ENCODE measurements around the gene SEPTIN8. TPM values are rescaled to one million over a fixed set of nuclear protein-coding genes. Genes with fewer than 3 reads are reported as not detected.

Gene SEPTIN8
- polyA plus RNA-seq, 2 of the 4 experiments (the other 2 are of a cell fraction) = 20.8 to 29.2 TPM

DNA sequence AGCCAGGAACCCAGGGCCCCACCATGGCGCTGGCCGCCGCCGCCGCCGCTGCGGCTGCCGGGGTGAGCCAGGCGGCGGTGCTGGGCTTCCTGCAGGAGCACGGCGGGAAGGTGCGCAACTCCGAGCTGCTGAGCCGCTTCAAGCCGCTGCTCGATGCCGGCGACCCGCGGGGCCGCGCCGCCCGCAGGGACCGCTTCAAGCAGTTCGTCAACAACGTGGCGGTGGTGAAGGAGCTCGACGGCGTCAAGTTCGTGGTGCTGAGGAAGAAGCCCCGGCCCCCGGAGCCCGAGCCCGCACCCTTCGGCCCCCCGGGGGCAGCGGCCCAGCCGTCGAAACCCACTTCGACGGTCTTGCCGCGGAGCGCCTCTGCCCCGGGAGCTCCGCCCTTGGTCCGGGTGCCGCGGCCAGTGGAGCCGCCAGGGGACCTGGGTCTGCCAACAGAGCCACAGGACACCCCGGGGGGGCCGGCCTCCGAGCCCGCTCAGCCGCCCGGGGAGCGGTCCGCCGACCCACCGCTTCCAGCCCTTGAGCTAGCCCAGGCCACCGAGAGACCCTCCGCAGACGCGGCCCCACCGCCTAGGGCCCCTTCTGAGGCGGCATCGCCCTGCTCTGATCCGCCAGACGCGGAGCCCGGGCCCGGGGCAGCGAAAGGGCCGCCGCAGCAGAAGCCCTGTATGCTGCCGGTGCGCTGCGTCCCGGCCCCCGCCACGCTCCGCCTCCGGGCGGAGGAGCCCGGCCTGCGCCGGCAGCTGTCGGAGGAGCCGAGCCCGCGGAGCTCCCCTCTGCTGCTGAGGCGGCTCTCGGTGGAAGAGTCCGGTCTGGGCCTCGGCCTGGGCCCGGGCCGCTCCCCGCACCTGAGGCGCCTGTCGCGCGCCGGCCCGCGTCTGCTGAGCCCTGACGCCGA, 36.8 kb upstream of the SEPTIN8 start:
- peak; percentile 84 to 85 for ATAC-seq
- 66% methylated on average over 20 of the region's 110 CpGs for WGBS (ENCODE audit: missing lambda C conversion rate)
- ChIA-PET POLR2A (no interaction called here), CTCF (interaction anchor here (0.7 to 1.6 kb wide), 11 partner anchors 8 to 287 kb away, joined by 3 to 6 read pairs (median 4); partner anchors contain the start of genes CCNI2 and SHROOM1)
- peak overlapping the region; percentile 98 for H3K4me2 ChIP-seq
- FAIRE-seq = no peak
- H3K9me3 ChIP-seq = no peaks in the 10 kb centered on the region
- H3K4me1 ChIP-seq = no peaks in the 10 kb centered on the region
- peak; percentile 34 to 62 for DNase-seq (ENCODE audit: low read depth in 1 of 2, low spot score in 1 of 2)
- peak overlapping the region; percentile 38 to 79; a peak in 5 of 6 replicates for H3K27ac ChIP-seq
- H3K4me3 ChIP-seq = peak overlapping the region; percentile 70
- TF ChIP-seq HOXB5 (CRISPR knock-in tag; IDR thresholded peaks at IDR 0.05) = no peak
- TF ChIP-seq SMC3 (IDR thresholded peaks at IDR 0.05) = no peak
- TF ChIP-seq, protein P1, sequence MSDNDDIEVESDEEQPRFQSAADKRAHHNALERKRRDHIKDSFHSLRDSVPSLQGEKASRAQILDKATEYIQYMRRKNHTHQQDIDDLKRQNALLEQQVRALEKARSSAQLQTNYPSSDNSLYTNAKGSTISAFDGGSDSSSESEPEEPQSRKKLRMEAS (IDR thresholded peaks at IDR 0.05) = peak; percentile 41; the same call in 1 of the 2 replicates
- TF ChIP-seq EHMT2 (IDR thresholded peaks at IDR 0.05; ENCODE audit: low read depth) = no peak
- TF ChIP-seq, protein P2, sequence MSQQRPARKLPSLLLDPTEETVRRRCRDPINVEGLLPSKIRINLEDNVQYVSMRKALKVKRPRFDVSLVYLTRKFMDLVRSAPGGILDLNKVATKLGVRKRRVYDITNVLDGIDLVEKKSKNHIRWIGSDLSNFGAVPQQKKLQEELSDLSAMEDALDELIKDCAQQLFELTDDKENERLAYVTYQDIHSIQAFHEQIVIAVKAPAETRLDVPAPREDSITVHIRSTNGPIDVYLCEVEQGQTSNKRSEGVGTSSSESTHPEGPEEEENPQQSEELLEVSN (IDR thresholded peaks at IDR 0.05; ENCODE audit: borderline replicate concordance, low read depth) = peak; percentile 64; the same call in 1 of the 2 replicates
- TF ChIP-seq JUN (IDR thresholded peaks at IDR 0.05) = no peak
- no peak for TF ChIP-seq RFX5 (IDR thresholded peaks at IDR 0.05)
- TF ChIP-seq POLR2A (IDR thresholded peaks at IDR 0.05; ENCODE audit: low read length) = no peak

DNA sequence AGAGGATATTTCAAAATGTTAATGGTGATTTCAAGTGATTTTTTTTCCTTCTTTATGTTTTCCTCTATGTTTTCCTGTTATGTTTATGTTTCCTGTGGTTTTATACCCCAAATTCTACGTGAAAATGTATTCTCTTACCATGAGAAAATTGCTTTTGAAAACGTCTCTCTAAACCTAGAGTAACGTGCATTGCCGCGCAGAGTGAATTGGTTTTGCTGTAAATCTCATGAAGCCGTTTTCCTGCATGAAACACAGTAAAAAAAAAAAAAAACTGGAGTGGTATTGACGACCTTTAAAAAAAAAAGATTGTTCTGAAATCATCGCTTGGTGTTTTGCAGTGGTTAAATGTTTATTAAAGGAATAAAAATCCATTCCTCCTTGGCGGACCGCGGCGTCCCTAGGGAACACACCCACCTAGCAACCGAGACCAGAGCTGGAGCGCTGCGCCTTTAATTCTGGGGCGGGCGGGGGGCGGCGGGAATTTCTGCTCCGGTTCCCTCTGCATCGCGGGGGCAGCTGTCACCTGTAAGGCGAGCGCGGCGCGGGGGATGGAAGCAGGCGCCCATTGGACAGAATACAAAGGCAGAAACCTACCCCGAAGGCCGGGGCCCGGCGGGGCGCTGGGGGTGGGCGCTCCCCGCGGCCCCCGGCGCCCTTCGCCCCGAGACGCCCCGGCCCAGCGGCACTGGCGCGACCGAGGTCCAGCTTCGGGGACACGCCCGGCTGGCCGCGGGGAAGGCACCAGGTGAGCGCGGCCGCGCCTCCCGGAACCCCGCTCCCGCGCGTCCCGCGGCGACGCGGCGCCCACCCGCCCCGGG, 36.0 kb upstream of the SEPTIN8 start, which contains the start of gene SOWAHA:
Gene SOWAHA, plus strand, starts transcription at position 522 of the 818 bp plus-strand sequence. CDS start 320 bp downstream, outside the sequence.
- DNase-seq (ENCODE audit: low read depth in 1 of 2, low spot score in 1 of 2) = peak in 1 of 2 experiments; percentile 41
- ChIA-PET POLR2A (interaction anchor here (0.6 kb wide), 1 partner anchor 26 kb away, joined by 3 read pairs; no protein-coding TSS in a partner anchor), CTCF (interaction anchor here (0.6 to 1.4 kb wide), 9 partner anchors 9 to 73 kb away, joined by 3 to 4 read pairs (median 3); partner anchors contain the start of gene SHROOM1)
- no peak for FAIRE-seq
- 11% methylated on average over 24 of the region's 68 CpGs for WGBS (ENCODE audit: missing lambda C conversion rate)
- no peaks in the 10 kb centered on the region for H3K4me1 ChIP-seq
- peak within 1 kb of the TSS; percentile 38 to 79; a peak in 5 of 6 replicates for H3K27ac ChIP-seq
- no peaks in the 10 kb centered on the region for H3K9me3 ChIP-seq
- H3K4me3 ChIP-seq = peak within 1 kb of the TSS; percentile 70
- ATAC-seq = peak in 1 of 2 experiments; percentile 35; a peak in 4 of 6 replicates
- TF ChIP-seq SMC3 (IDR thresholded peaks at IDR 0.05) = no peak
- TF ChIP-seq KDM5A (IDR thresholded peaks at IDR 0.05) = no peak
- no peak for TF ChIP-seq ZSCAN20 (CRISPR knock-in tag; IDR thresholded peaks at IDR 0.05)
- TF ChIP-seq HEYL (CRISPR knock-in tag; IDR thresholded peaks at IDR 0.05) = no peak
- TF ChIP-seq GATA3 (IDR thresholded peaks at IDR 0.05; ENCODE audit: borderline replicate concordance) = no peak
- no peak for TF ChIP-seq TP53 (CRISPR knock-in tag; IDR thresholded peaks at IDR 0.05)
- no peak for TF ChIP-seq PHF8 (IDR thresholded peaks at IDR 0.05; ENCODE audit: borderline replicate concordance, low read depth)
- no peak for TF ChIP-seq CBX8 (IDR thresholded peaks at IDR 0.05)
- TF ChIP-seq EHMT2 (IDR thresholded peaks at IDR 0.05; ENCODE audit: low read depth) = no peak
- no peak for TF ChIP-seq HOXA7 (CRISPR knock-in tag; IDR thresholded peaks at IDR 0.05)
- no peak for TF ChIP-seq NR3C1 (IDR thresholded peaks at IDR 0.05)
- TF ChIP-seq FOXS1 (CRISPR knock-in tag; IDR thresholded peaks at IDR 0.05) = no peak
- TF ChIP-seq HOXB5 (CRISPR knock-in tag; IDR thresholded peaks at IDR 0.05) = no peak
- H3K4me2 ChIP-seq = peak within 1 kb of the TSS; percentile 98

DNA sequence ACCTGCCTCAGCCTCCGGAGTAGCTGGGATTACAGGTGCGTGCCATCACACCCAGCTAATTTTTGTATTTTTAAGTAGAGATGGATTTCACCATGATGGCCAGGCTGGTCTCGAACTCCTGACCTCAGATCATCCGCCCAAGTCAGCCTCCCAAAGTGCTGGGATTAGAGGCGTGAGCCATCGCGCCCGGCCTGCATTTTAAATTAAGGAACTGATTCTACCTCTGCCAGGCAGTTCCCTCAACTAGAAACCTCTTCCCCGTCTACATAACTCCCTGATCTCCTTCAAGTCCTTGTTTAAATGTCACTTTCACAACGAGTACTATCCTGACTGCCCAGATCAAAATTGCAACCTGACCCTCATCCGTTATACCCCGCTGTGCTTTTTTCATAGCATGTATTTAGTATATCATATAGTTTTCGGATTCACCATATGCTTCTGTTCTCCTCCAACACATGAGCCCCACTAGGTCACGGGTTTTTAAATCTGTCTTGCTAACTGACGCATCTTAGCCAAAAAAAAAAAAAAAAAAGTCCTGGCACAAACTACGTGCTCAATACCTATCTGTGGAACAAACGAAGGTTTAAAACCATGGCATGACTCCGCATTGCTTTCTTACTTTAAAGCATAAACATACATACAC, 35.2 kb upstream of the SEPTIN8 start:
- FAIRE-seq (no peak), DNase-seq (ENCODE audit: low read depth in 1 of 2, low spot score in 1 of 2) (no peak), ATAC-seq (no peak)
- Histone ChIP-seq H3K4me3 (no peak overlapping the region), H3K27ac (no peak overlapping the region), H3K9me3 (no peaks in the 10 kb centered on the region), H3K4me1 (peaks cover 1% of the 10 kb centered on the region; the same call in 1 of the 3 replicates), H3K4me2 (peak overlapping the region; percentile 98)
- 90% methylated on average over 18 of the region's 18 CpGs for WGBS (ENCODE audit: missing lambda C conversion rate)
- ChIA-PET CTCF (interaction anchor here (1.2 to 6.3 kb wide), 3 partner anchors 7 to 17 kb away, joined by 5 to 87 read pairs (median 28); no protein-coding TSS in a partner anchor), POLR2A (interaction anchor here (0.6 kb wide), 1 partner anchor 25 kb away, joined by 3 read pairs; no protein-coding TSS in a partner anchor)
- TF ChIP-seq RNF2 (IDR thresholded peaks at IDR 0.05; ENCODE audit: borderline replicate concordance, low read depth) = no peak
- TF ChIP-seq PHF8 (IDR thresholded peaks at IDR 0.05; ENCODE audit: borderline replicate concordance, low read depth) = no peak
- no peak for TF ChIP-seq HEYL (CRISPR knock-in tag; IDR thresholded peaks at IDR 0.05)
- no peak for TF ChIP-seq MYC (IDR thresholded peaks at IDR 0.05; ENCODE audit: borderline replicate concordance, low read length)
- TF ChIP-seq FOSL2 (IDR thresholded peaks at IDR 0.05) = no peak
- no peak for TF ChIP-seq FOSL2 (CRISPR knock-in tag; IDR thresholded peaks at IDR 0.05)
- no peak for TF ChIP-seq CBX8 (IDR thresholded peaks at IDR 0.05)
- TF ChIP-seq TFCP2L1 (CRISPR knock-in tag; IDR thresholded peaks at IDR 0.05) = no peak
- no peak for TF ChIP-seq BHLHE40 (IDR thresholded peaks at IDR 0.05; ENCODE audit: low read depth, low read length)
- no peak for TF ChIP-seq CEBPB (IDR thresholded peaks at IDR 0.05)
- no peak for TF ChIP-seq HOXB5 (CRISPR knock-in tag; IDR thresholded peaks at IDR 0.05)
- TF ChIP-seq, protein P3, sequence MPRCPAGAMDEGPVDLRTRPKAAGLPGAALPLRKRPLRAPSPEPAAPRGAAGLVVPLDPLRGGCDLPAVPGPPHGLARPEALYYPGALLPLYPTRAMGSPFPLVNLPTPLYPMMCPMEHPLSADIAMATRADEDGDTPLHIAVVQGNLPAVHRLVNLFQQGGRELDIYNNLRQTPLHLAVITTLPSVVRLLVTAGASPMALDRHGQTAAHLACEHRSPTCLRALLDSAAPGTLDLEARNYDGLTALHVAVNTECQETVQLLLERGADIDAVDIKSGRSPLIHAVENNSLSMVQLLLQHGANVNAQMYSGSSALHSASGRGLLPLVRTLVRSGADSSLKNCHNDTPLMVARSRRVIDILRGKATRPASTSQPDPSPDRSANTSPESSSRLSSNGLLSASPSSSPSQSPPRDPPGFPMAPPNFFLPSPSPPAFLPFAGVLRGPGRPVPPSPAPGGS (IDR thresholded peaks at IDR 0.05) = no peak
- no peak for TF ChIP-seq RAD21 (conservative IDR thresholded peaks at IDR 0.05 in 1 of 2, IDR thresholded peaks at IDR 0.05 in 1 of 2)
- TF ChIP-seq, protein P4, sequence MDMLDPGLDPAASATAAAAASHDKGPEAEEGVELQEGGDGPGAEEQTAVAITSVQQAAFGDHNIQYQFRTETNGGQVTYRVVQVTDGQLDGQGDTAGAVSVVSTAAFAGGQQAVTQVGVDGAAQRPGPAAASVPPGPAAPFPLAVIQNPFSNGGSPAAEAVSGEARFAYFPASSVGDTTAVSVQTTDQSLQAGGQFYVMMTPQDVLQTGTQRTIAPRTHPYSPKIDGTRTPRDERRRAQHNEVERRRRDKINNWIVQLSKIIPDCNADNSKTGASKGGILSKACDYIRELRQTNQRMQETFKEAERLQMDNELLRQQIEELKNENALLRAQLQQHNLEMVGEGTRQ (IDR thresholded peaks at IDR 0.05) = no peak
